HG02678 (cell line): ENCODE results near the gene B3GNT9.

Source experiments
- ATAC-seq: cut with Tn5 transposase; IDR thresholded peaks from one replicate; pipeline ENCODE4 v1.9.1; 2021; ENCODE audit warnings: mild to moderate bottlenecking, moderate library complexity; ENCODE audit not compliant: unreplicated experiment

B3GNT9 gene

DNA sequence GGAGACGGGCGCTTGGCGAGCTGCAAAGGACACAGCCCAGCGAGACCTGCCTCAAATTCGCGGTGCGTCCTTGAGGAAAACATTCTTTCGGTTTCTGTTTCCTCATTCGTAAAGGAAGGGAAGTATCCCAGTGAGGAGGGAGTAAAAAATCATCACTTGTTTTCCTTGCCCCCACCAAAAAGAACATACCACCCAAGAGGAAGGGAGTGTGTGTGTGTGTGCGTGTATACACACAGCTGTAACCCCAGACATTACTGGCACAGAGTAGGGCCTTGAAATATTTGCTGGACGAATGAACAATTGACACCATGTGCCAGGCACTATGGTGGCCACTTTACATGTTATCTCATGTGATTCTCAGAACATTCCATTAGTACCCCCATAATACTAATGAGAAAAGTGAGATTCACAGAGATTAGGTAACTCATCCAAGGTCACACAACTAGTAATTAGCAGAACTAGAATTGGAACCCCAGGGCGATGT is 34.9 kb upstream of the B3GNT9 start:
- ATAC-seq = no peak

DNA sequence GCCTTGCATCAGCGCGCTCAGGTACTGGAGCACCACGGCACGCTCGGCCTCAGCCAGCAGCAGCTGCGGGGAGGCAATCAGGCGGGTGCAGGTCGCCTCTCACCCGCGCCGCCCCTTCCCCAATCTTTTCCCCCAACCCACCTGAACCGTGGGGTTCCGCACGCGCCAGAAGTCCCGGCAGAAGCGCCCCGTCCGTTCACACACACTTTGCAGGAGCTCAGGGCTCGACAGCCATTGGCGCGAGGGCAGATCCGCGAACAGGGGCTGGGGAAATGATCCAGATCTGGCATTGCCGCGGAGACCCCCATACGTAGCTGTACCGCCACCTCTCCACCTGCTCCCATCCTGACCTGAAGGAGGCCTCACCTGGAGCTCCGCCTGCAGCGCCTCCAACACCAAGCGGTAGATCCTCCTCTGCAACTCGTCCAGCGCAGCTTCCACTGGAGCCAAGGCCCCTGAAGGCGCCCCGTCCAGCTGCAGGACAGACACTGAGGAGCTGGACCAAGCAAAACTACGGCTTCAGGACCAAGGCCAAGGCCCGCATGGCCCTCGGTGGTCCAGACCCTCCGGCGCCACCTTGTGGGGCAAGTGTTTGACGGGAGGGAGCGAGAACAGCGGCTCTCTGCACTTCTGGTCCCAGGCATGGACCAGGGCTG is 34.3 kb upstream of the B3GNT9 start:
- no peak for ATAC-seq

DNA sequence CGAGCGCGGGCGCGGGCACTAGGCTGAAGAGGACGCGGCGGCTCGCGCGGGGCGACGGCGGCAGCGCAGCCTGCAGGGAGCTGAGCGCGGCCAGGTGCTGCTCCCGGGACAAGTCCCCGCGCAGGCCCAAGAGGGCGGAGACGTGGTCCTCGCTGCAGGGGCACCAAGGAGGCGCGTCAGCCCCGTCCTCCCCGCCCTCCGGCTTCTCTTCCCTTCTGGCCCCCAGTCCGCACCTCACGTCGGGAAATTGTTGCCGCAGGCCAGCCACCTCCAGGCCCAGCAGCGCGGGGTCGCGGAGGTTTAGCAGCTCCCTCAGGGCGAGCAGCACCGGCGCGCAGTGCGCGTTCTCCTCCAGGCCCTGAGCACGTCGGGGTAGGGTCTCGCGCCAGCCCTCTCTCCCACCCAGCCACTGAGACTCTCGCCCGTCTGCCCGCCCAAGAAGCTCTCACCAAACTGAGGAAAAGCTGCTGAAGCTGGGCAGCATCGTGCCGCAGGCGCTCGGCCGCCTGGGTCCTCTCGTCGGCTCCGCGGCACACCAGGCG is 33.7 kb upstream of the B3GNT9 start:
- no peak for ATAC-seq

DNA sequence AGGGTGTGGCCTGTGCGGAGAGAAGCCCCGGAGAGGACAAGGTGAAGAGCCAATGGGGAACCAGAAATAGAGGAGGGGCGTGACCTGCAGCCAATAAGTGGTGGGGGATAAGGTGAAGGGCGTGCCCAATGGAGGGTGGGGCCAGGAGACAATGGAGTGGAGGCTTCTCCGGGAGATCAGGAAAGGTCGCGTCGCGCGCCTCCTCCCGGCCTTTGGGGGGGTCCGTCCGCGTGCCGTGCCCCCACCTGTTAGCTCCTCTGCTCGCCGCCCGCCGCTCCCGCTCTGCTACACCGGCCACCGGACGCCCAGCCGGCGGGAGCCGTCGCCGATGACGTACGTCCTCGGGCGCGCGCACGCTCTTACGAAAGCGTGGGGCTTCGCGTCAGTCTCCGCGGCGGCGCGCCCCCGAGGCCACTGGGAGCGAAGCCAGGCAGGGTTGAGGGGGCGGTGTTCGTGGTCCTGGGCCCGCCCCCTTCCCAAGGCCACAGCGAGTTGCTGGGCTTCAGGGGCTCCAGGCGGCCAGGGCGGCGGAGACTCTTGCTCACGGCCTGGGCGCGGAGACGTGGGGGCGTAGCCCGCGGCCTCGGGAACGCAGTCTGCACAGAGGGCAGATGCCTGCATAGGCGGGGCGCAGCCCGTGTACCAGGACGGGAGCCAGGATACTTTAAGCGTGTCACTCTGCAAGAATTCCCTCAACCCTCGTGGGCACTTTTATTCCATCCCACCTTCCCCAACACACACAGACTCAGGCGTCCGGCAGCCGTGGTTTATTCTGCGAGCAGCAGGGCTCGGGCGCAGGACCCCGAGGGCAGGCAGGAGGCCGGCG is 33.0 kb upstream of the B3GNT9 start, which contains the start of gene MATCAP1:
Gene MATCAP1 (minus strand): TSS at position 337 of the 826 bp plus-strand sequence. CDS start 3,353 bp downstream, outside the sequence.
- ATAC-seq = peak; percentile 94

DNA sequence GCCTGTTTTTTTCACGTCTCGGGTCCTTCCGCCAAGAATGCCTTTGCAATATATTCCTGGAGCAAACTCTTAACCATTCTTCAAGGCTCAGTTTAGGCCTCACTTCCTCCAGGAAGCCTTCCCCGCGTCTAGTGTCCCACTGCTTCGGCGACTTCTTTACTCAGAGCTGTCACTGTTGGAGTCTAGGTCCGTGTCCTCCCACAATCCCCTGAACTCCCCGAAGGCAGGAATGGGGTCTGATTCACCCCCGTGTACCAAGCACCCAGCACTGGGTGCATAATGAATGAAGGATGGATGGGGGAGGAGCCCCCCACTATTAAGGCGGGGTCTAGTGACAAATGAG is 32.5 kb upstream of the B3GNT9 start:
- ATAC-seq = no peak

DNA sequence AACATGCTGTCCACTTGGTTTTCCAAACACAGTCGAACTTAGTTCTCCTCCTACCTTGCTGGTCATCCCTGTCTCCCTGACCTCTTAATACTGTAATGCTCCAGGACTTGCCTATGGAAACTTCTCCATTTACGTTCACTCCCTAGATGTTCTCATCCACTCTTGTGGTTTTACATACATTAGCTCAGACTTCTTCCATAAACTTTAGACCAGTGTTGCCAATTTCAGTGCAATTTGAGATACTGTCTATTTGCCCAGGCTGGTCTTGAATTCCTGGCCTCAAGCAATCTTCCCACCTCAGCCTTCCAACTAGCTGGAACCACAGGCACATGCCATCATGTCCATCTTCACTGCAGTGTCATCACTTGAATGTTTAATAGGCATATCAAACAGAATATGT is 31.5 kb upstream of the B3GNT9 start:
- no peak for ATAC-seq

DNA sequence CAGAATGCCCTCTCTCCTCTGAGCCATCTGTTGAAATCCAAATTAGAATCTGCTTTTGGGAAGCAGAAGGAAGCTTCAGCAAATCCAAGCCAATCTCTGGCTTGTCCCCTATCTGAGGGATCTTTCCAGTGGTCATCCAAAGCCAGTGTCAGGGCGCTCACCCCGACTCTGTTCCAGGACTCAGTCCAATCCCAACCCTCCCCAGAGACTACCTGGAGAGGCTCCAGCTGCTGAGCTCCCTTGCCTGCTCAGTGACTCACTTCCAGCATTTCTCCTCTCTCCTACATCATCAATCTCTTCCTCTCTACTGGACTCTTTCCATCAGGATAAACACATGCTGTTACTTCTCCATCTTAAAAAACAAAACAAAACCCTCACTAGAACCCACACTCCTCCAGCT is 30.5 kb upstream of the B3GNT9 start:
- no peak for ATAC-seq

DNA sequence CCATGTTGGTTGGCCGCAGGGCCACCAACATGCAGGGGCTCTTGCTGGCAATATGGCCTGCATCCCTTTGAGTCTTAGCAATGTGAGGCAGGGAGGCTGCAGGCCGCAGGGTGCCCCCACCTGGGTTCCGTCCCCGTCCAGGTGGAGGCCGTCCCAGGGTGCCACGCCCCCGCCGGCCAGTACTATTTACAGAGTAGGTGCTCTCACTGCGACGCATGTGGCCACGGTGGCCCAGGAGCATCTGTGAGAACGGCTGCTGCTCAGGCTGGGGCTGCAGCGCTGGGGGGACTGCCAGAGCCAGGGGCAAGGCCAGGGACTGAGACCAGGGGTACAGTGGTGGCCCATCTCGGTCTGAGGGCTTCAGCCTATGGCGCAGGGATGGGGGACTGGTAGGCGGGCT is 29.4 kb upstream of the B3GNT9 start:
- ATAC-seq = no peak

DNA sequence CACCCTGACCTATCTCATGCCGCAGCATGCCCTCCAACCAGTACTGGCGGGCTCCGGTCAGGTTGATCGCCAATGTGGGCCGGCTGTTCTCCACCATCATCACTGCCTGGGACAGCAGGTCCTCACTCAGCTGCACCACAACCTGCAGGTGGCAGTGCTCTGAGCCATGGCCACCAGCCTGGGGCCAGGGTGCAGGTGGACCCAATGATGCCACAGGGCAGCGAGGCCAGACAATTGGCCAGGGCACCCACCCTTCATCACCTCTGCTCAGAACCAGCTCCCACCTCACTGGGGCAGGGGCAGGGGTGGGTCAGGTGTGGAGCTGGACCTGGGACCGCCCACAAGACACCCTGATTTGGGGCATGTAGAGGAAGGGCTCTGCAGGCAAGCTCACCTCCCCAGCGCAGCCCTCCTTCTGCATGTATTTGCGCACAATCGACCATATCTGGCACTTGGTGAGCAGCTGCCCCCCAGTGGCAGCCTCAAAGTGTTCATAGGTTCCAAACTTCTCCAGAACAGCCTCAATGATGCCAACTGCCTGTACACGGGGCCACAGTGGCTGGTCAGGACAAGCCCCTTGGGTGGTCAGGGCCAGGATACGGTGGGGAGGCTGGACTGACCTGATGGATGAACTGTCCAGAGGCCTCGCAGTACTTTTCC is 28.8 kb upstream of the B3GNT9 start:
- no peak for ATAC-seq

DNA sequence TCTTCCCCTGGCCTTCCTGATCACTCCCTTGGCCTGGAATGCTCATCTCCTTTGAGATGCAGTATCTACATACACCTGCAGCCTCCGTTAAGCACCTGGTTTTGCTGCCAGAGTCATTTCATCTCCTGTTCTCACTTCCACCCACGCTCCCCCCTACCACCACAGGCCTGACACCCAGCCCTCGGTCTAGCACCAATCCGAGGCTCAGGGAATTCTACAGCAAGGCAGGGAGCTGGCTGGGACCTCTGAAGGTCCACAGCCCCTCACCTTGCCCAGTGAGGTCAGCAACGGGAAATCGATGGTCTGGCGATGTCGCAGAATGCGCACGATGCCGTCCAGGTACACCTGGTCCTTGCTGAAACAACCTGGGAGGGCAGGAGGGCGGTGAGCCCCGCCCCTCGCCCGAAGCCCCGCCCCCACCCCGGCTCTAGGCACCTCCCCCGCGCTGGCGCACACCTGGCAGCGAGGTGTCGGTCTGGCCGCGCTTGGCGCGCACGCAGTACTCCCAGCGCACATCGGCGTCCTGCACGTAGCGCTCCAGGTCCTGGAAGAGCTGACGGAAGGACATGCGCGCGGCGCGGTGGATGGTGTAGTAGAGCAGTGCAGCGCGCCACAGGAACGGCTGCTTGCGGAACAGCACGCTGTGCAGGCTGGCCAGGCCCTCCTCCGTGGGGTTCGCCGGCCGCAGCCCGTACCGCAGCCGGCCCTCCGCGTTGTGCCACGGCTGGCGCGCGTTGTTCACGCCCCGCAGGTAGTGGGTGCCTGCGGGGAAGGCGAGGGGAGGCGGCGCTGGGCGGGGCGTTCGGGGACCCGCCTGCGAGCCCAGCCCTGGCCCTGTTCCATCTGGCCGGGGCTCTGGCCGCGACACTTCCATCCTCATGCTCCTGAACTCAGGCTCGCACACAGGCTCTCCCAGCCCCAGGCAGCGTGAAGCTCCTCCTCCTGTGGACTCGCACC is 27.2 kb upstream of the B3GNT9 start:
- ATAC-seq = no peak

DNA sequence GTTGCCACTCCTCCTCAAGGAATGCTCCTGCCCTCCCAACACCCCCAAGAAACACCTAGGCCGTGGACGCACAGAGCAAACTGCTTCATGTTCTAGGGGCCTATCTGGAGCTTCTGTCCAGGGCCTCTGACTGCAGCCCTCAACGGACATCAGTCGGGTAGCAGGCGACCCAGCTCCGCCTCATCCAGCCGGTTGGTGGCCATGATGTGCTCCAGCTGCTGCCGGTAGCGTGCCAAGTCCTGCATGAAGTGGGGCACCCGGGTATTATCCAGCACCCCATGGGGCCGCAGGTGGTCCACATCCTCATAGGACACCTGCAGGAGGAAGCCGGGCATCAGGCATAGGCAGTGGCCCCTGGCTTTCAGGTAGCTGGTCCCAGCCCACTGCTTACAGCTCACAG is 25.9 kb upstream of the B3GNT9 start:
- ATAC-seq = no peak

DNA sequence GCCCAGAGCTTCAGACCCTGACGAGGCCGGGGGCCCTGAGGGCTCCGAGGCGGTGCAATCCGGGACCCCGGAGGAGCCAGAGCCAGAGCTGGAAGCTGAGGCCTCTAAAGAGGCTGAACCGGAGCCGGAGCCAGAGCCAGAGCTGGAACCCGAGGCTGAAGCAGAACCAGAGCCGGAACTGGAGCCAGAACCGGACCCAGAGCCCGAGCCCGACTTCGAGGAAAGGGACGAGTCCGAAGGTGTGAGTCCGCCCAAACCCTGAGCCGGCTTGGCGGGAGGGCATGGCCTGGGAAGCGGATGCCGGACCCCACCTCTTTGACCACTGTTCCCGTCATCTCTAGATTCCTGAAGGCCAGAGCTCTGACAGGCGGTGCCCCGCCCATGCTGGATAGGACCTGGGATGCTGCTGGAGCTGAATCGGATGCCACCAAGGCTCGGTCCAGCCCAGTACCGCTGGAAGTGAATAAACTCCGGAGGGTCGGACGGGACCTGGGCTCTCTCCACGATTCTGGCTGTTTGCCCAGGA is 24.0 kb upstream of the B3GNT9 start:
- ATAC-seq = no peak

DNA sequence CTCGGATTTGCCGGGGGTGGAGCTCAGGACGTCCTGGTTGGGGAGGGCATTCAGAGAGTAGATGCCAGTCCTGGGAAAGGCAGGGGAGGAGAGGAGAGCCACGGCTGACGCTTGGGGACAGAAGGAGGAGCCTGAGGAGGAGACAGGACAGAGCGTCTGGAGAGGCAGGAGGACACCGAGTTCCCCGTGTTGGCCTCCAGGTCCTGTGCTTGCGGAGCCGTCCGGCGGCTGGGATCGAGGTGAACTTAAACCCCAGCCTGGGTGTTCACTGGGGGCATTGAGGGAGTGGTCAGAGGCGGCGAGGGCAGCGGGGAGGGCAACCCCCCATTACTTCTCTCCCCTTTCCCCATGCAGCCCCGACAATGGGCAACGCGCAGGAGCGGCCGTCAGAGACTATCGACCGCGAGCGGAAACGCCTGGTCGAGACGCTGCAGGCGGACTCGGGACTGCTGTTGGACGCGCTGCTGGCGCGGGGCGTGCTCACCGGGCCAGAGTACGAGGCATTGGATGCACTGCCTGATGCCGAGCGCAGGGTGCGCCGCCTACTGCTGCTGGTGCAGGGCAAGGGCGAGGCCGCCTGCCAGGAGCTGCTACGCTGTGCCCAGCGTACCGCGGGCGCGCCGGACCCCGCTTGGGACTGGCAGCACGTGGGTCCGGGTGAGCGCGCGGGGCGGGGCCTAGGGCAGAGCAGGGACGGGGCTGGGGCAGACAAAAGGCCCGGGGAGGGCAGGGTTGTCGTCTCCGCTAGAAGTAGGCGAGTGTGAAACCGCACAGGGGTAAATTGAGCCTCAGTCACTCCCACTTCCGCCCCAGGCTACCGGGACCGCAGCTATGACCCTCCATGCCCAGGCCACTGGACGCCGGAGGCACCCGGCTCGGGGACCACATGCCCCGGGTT is 23.3 kb upstream of the B3GNT9 start:
- peak; percentile 44 for ATAC-seq

DNA sequence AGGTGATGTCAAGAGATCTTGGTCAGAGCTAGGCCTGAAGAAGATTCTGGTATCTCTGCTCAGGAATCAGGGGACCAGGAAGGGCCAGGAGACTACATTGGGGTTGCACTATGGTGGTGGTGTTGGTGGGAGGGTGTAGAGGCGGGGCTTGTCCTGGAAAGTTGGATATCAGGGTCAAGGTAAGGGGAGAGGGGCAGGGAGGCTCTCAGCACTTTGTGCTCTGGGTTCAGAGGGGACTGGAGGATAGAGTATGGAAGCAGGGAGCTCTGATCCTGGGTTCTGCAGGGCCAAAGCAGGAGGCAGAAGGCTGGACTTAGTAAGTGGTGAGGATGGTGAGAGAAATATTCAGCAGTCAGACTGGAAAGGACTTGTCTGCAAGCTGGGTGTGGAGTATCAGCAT is 22.5 kb upstream of the B3GNT9 start:
- ATAC-seq = no peak

DNA sequence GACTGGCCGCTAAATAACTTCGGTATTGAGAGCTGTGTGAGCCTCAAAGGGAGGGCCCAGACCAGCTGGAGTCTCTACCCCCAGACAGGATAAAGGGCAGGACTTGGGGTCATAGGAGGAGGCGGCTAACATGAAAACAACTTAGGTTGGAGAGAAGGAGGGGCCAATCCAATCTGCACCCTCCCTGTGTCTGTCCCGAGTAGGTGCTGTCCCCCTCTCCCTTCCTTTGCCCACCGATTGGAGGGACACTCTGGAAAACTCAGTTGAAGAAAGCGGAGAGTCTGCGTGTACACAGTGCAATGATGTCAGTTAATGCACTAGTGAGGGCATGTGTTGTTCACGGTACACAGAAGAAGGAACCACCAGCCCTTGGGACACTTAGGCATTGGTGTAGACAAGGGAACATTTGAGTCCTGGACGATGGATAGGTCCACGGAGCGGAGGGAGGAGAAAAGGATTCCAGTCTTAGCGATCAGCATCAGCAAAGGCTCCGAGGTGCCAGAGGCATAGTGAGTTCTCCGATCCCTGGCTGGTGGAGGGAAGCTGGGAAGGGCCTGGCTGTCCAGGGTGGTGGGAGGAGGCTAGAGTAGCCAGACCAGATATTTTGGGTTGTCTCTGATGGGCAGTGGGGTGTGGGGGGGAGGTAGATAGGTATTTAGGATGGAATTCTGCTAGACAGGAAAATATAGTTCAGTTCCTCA is 20.3 kb upstream of the B3GNT9 start:
- peak; percentile 7 for ATAC-seq

DNA sequence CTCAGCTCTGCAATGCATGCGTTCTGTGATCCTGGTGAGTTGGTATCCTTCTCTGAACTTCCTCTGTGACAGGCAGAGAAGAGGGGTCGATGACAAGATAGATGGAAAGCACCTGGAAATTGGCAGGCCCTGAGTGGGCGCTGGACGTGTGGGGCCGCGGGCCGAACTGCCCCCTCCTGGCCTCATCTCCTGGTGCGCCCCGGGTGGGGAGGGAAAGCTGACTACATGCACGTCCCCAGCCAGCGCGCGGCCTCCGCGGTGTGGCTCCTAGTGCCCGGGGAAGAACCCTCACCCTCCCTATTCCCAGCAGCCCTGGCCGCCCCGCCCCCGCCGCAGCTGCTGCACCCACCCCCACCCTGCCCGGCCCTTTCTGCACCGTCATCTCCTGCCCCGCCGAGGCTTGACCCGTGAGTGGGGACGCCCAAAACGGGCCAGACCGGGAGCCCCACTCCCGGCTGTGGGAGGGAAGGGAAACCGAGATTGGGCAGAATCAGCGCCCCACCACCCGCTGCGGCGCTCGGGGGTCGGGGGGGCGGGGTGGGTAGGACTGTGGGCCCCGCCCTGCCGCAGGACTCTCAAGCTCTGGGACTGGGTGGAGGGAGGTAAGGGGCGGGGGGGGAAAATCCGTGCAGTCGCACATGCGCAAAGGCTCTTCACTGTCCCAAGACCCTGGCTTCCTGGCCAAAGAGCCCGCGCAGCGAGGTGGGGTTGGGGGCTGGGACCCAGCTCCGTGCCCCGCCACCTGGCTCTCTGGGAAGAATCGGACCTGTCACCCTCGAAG is 19.6 kb upstream of the B3GNT9 start, which contains the start of gene NOL3:
Gene NOL3 (plus strand): TSS at position 371 of the 781 bp plus-strand sequence.
- ATAC-seq = peak; percentile 43

DNA sequence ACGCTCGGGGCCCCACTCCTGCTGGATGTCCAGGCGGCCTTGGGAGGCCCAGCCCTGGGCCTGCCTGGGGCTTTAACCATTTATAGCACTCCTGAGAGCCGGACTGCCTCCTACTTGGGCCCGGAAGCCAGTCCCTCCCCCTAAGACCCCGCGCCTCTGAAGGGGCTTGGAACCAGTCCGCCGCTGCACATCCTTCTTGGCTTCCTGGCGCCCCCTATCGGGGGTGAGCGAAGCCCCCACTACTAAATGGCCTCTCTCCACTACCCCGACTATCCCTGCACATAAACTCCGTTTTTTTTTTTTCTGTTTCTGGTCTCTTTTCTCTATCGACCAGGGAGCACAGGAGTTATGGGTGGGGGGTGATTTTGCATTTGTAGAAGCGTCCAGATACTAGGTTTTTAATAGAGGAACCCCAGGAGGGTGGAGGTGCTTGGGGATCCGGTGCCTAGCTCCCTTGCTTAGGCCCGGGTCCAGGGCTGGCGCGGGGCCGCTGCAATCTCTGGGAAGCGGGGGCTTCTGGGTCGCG is 18.9 kb upstream of the B3GNT9 start:
- no peak for ATAC-seq
